ENCODE data around the gene CLEC18A.
"Not testable (repeated sequence)": the region's sequence is repeated elsewhere in the genome, so short reads cannot be mapped to it uniquely, and the experiment has no call there.

GRCh38 chr16:69951672-69952031 is 518 bp downstream of the CLEC18A start:
- not testable (repeated sequence) for TF ChIP-seq CTCF (conservative IDR thresholded peaks at IDR 0.05; ENCODE audit: low read depth, low read length); EZH2 (IDR thresholded peaks at IDR 0.05; ENCODE audit: low read length, unreplicated experiment)
